ENCODE data around the gene UBAC1.
A peak's percentile ranks its signal among the peaks of the same experiment; 100 is the strongest.

The UBAC1 gene

GRCh38 chr9:135910757-135911156 lies 50.4 kb downstream of the UBAC1 start:
- Histone ChIP-seq H3K27ac (ENCODE audit: low read depth, low read length) (no peak overlapping the region), H3K9me3 (ENCODE audit: control insufficient read depth in 5 of 5, low read length in 5 of 5) (peaks cover 7 to 29% (median 28%) of the 10 kb centered on the region in 5 donors), H3K4me1 (ENCODE audit: control insufficient read depth in 5 of 5, insufficient read depth in 5 of 5, low read length in 5 of 5) (peaks cover 6 to 29% (median 22%) of the 10 kb centered on the region in 5 donors), H3K4me3 (ENCODE audit: low read depth in 1 of 5, low read length in 5 of 5) (no peak overlapping the region), H3K27me3 (ENCODE audit: control insufficient read depth in 5 of 5, insufficient read depth in 4 of 5, low read length in 5 of 5) (no peaks in the 10 kb centered on the region), H3K36me3 (ENCODE audit: control insufficient read depth in 5 of 5, insufficient read depth in 5 of 5, low read length in 5 of 5) (peaks cover 3 to 41% (median 29%) of the 10 kb centered on the region in 5 donors), H3K9ac (ENCODE audit: low read length in 5 of 5) (no peak overlapping the region)

- H3K4me1 ChIP-seq (ENCODE audit: control insufficient read depth in 5 of 5, insufficient read depth in 5 of 5, low read length in 5 of 5), result peaks cover 12 to 34% (median 28%) of the 10 kb centered on the region in 5 donors
- no peaks in the 10 kb centered on the region for H3K27me3 ChIP-seq (ENCODE audit: control insufficient read depth in 5 of 5, insufficient read depth in 4 of 5, low read length in 5 of 5)
- no peak overlapping the region for H3K9ac ChIP-seq (ENCODE audit: low read length in 5 of 5)
- H3K36me3 ChIP-seq (ENCODE audit: control insufficient read depth in 5 of 5, insufficient read depth in 5 of 5, low read length in 5 of 5), result peaks cover 0 to 36% (median 24%) of the 10 kb centered on the region in 5 donors
- peaks cover 2 to 25% (median 22%) of the 10 kb centered on the region in 5 donors for H3K9me3 ChIP-seq (ENCODE audit: control insufficient read depth in 5 of 5, low read length in 5 of 5)
- no peak overlapping the region for H3K4me3 ChIP-seq (ENCODE audit: low read depth in 1 of 5, low read length in 5 of 5)
- H3K27ac ChIP-seq (ENCODE audit: low read depth, low read length), result no peak overlapping the region
Measured at GRCh38 chr9:135910216-135910615, 51.0 kb downstream of the UBAC1 start.

GRCh38 chr9:135909371-135909770 lies 51.8 kb downstream of the UBAC1 start:
- peaks cover 13 to 39% (median 32%) of the 10 kb centered on the region in 5 donors for H3K4me1 ChIP-seq (ENCODE audit: control insufficient read depth in 5 of 5, insufficient read depth in 5 of 5, low read length in 5 of 5)
- H3K27me3 ChIP-seq (ENCODE audit: control insufficient read depth in 5 of 5, insufficient read depth in 4 of 5, low read length in 5 of 5), result no peaks in the 10 kb centered on the region
- H3K4me3 ChIP-seq (ENCODE audit: low read depth in 1 of 5, low read length in 5 of 5), result no peak overlapping the region
- peaks cover 0 to 28% (median 21%) of the 10 kb centered on the region in 5 donors for H3K36me3 ChIP-seq (ENCODE audit: control insufficient read depth in 5 of 5, insufficient read depth in 5 of 5, low read length in 5 of 5)
- H3K27ac ChIP-seq (ENCODE audit: low read depth, low read length), result no peak overlapping the region
- peaks cover 0 to 17% (median 14%) of the 10 kb centered on the region in 5 donors for H3K9me3 ChIP-seq (ENCODE audit: control insufficient read depth in 5 of 5, low read length in 5 of 5)
- no peak overlapping the region for H3K9ac ChIP-seq (ENCODE audit: low read length in 5 of 5)

GRCh38 chr9:135908754-135909204 lies 52.4 kb downstream of the UBAC1 start:
- Histone ChIP-seq H3K27ac (ENCODE audit: low read depth, low read length) (no peak overlapping the region), H3K9ac (ENCODE audit: low read length in 5 of 5) (no peak overlapping the region), H3K9me3 (ENCODE audit: control insufficient read depth in 5 of 5, low read length in 5 of 5) (peaks cover 0 to 14% (median 9%) of the 10 kb centered on the region in 5 donors), H3K27me3 (ENCODE audit: control insufficient read depth in 5 of 5, insufficient read depth in 4 of 5, low read length in 5 of 5) (no peaks in the 10 kb centered on the region), H3K4me1 (ENCODE audit: control insufficient read depth in 5 of 5, insufficient read depth in 5 of 5, low read length in 5 of 5) (peaks cover 13 to 39% (median 32%) of the 10 kb centered on the region in 5 donors), H3K36me3 (ENCODE audit: control insufficient read depth in 5 of 5, insufficient read depth in 5 of 5, low read length in 5 of 5) (peaks cover 0 to 22% (median 21%) of the 10 kb centered on the region in 5 donors), H3K4me3 (ENCODE audit: low read depth in 1 of 5, low read length in 5 of 5) (peak overlapping the region; percentile 27 to 83 (median 72))

- no peaks in the 10 kb centered on the region for H3K27me3 ChIP-seq (ENCODE audit: control insufficient read depth in 5 of 5, insufficient read depth in 4 of 5, low read length in 5 of 5)
- H3K9ac ChIP-seq (ENCODE audit: low read length in 5 of 5), result peak overlapping the region in 4 of 5 donors; percentile 68 to 85 (median 72)
- H3K4me1 ChIP-seq (ENCODE audit: control insufficient read depth in 5 of 5, insufficient read depth in 5 of 5, low read length in 5 of 5), result peaks cover 13 to 42% (median 32%) of the 10 kb centered on the region in 5 donors
- H3K9me3 ChIP-seq (ENCODE audit: control insufficient read depth in 5 of 5, low read length in 5 of 5), result peaks cover 0 to 8% (median 6%) of the 10 kb centered on the region in 5 donors
- H3K36me3 ChIP-seq (ENCODE audit: control insufficient read depth in 5 of 5, insufficient read depth in 5 of 5, low read length in 5 of 5), result peaks cover 0 to 17% (median 15%) of the 10 kb centered on the region in 5 donors
- peak overlapping the region; percentile 57 for H3K27ac ChIP-seq (ENCODE audit: low read depth, low read length)
- H3K4me3 ChIP-seq (ENCODE audit: low read depth in 1 of 5, low read length in 5 of 5), result peak overlapping the region; percentile 27 to 83 (median 72)
Measured at GRCh38 chr9:135908093-135908753, 53.0 kb downstream of the UBAC1 start.

- peak within 1 kb of the TSS in 4 of 5 donors; percentile 68 to 85 (median 76) for H3K9ac ChIP-seq (ENCODE audit: low read length in 5 of 5)
- peaks cover 13 to 47% (median 32%) of the 10 kb centered on the region in 5 donors for H3K4me1 ChIP-seq (ENCODE audit: control insufficient read depth in 5 of 5, insufficient read depth in 5 of 5, low read length in 5 of 5)
- H3K27ac ChIP-seq (ENCODE audit: low read depth, low read length), result peak within 1 kb of the TSS; percentile 96
- peak within 1 kb of the TSS; percentile 46 to 83 (median 72) for H3K4me3 ChIP-seq (ENCODE audit: low read depth in 1 of 5, low read length in 5 of 5)
- peaks cover 0 to 14% (median 13%) of the 10 kb centered on the region in 5 donors for H3K36me3 ChIP-seq (ENCODE audit: control insufficient read depth in 5 of 5, insufficient read depth in 5 of 5, low read length in 5 of 5)
- H3K27me3 ChIP-seq (ENCODE audit: control insufficient read depth in 5 of 5, insufficient read depth in 4 of 5, low read length in 5 of 5), result no peaks in the 10 kb centered on the region
- H3K9me3 ChIP-seq (ENCODE audit: control insufficient read depth in 5 of 5, low read length in 5 of 5), result peaks cover 0 to 5% (median 2%) of the 10 kb centered on the region in 5 donors
Measured at GRCh38 chr9:135907431-135908092, 53.6 kb downstream of the UBAC1 start, which contains the start of gene CAMSAP1. TSS of gene CAMSAP1 (minus strand) at chr9:135907546. CDS start at chr9:135907159, 387 bp downstream.

GRCh38 chr9:135907006-135907430 lies 54.2 kb downstream of the UBAC1 start:
- Histone ChIP-seq H3K4me3 (ENCODE audit: low read depth in 1 of 5, low read length in 5 of 5) (peak overlapping the region in 4 of 5 donors; percentile 55 to 70 (median 64)), H3K9me3 (ENCODE audit: control insufficient read depth in 5 of 5, low read length in 5 of 5) (peaks cover 0 to 4% (median 0%) of the 10 kb centered on the region in 5 donors), H3K27me3 (ENCODE audit: control insufficient read depth in 5 of 5, insufficient read depth in 4 of 5, low read length in 5 of 5) (no peaks in the 10 kb centered on the region), H3K4me1 (ENCODE audit: control insufficient read depth in 5 of 5, insufficient read depth in 5 of 5, low read length in 5 of 5) (peaks cover 13 to 48% (median 32%) of the 10 kb centered on the region in 5 donors), H3K9ac (ENCODE audit: low read length in 5 of 5) (no peak overlapping the region), H3K36me3 (ENCODE audit: control insufficient read depth in 5 of 5, insufficient read depth in 5 of 5, low read length in 5 of 5) (peaks cover 0 to 13% (median 10%) of the 10 kb centered on the region in 5 donors), H3K27ac (ENCODE audit: low read depth, low read length) (no peak overlapping the region)

GRCh38 chr9:135906291-135907005 lies 54.7 kb downstream of the UBAC1 start:
- H3K27me3 ChIP-seq (ENCODE audit: control insufficient read depth in 5 of 5, insufficient read depth in 4 of 5, low read length in 5 of 5), result no peaks in the 10 kb centered on the region
- H3K9me3 ChIP-seq (ENCODE audit: control insufficient read depth in 5 of 5, low read length in 5 of 5), result peaks cover 0 to 3% (median 0%) of the 10 kb centered on the region in 5 donors
- peak overlapping the region; percentile 46 to 70 (median 61) for H3K4me3 ChIP-seq (ENCODE audit: low read depth in 1 of 5, low read length in 5 of 5)
- peak overlapping the region in 4 of 5 donors; percentile 34 to 80 (median 53) for H3K9ac ChIP-seq (ENCODE audit: low read length in 5 of 5)
- peaks cover 13 to 48% (median 32%) of the 10 kb centered on the region in 5 donors for H3K4me1 ChIP-seq (ENCODE audit: control insufficient read depth in 5 of 5, insufficient read depth in 5 of 5, low read length in 5 of 5)
- peak overlapping the region; percentile 96 for H3K27ac ChIP-seq (ENCODE audit: low read depth, low read length)
- peaks cover 0 to 8% (median 5%) of the 10 kb centered on the region in 5 donors for H3K36me3 ChIP-seq (ENCODE audit: control insufficient read depth in 5 of 5, insufficient read depth in 5 of 5, low read length in 5 of 5)

GRCh38 chr9:135905380-135906258 lies 55.6 kb downstream of the UBAC1 start:
- H3K27me3 ChIP-seq (ENCODE audit: control insufficient read depth in 5 of 5, insufficient read depth in 4 of 5, low read length in 5 of 5), result no peaks in the 10 kb centered on the region

More at GRCh38 chr9:135905380-135906258, 55.6 kb downstream of the UBAC1 start:
- H3K4me1 ChIP-seq (ENCODE audit: control insufficient read depth in 5 of 5, insufficient read depth in 5 of 5, low read length in 5 of 5), result peaks cover 13 to 48% (median 32%) of the 10 kb centered on the region in 5 donors
- H3K9ac ChIP-seq (ENCODE audit: low read length in 5 of 5), result peak overlapping the region in 3 of 5 donors; percentile 34 to 80 (median 44)
- H3K4me3 ChIP-seq (ENCODE audit: low read depth in 1 of 5, low read length in 5 of 5), result peak overlapping the region; percentile 46 to 70 (median 61)
- peaks cover 0 to 3% (median 0%) of the 10 kb centered on the region in 5 donors for H3K9me3 ChIP-seq (ENCODE audit: control insufficient read depth in 5 of 5, low read length in 5 of 5)
- H3K36me3 ChIP-seq (ENCODE audit: control insufficient read depth in 5 of 5, insufficient read depth in 5 of 5, low read length in 5 of 5), result peaks cover 0 to under 1% (median 0%) of the 10 kb centered on the region in 5 donors
- H3K27ac ChIP-seq (ENCODE audit: low read depth, low read length), result peak overlapping the region; percentile 96

All from subcutaneous abdominal adipose tissue (tissue), 5 donors.